ENCODE data around the gene ZNF521.

Gene ZNF521

DNA sequence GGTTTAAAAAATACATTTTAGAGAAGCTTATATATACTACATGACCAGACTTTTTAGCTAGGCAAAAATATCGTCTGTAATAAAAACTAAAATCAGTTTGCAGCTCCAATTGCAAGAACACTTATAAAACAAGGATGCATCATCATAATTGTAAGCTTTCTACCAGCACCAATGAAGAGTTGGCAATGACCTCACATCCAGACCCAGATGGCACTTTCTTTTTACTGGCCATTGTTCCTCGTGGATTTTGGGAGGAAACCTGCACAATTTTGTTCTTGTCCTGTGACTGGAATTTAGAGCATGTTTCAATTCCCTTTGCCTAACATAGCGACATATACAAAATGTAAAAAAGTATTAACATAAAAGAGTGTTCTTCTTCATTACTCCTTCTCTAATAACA lies 174.3 kb downstream of the ZNF521 start:
- no peaks in the 10 kb centered on the region for H3K36me3 ChIP-seq (ENCODE audit: control insufficient read depth, insufficient read depth, low read length)
- no peak overlapping the region for H3K27ac ChIP-seq (ENCODE audit: low read depth, low read length)
- no peak overlapping the region for H3K9ac ChIP-seq (ENCODE audit: low read length)
- H3K4me3 ChIP-seq (ENCODE audit: low read length): no peak overlapping the region
- H3K4me1 ChIP-seq (ENCODE audit: control insufficient read depth, insufficient read depth, low read length): no peaks in the 10 kb centered on the region
- no peaks in the 10 kb centered on the region for H3K27me3 ChIP-seq (ENCODE audit: control insufficient read depth, insufficient read depth, low read length)

DNA sequence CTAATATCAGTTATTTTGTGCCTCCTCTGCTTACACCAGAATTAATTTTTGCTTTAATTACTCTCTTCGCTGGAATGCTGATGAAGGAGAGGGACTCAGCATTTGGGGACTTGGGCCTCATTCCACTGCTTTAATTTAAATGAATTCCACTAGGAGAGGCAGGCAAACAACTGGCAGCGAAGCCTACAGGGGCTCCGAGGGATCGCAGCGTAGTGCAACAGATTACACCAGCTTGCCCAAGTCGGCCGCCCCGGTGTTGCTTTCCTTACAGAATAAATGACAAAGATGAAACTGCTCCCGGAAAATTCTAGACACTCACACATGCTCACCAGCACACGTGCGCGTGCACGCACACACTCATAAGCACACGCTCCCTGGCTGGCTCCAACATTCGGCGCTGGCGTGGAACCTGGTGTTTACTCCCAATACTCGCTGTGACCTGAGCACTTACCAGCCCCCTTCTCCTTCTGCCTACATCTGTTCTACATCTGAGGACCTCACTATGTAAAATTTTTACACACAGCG lies 175.4 kb downstream of the ZNF521 start:
- no peaks in the 10 kb centered on the region for H3K4me1 ChIP-seq (ENCODE audit: control insufficient read depth, insufficient read depth, low read length)
- no peaks in the 10 kb centered on the region for H3K36me3 ChIP-seq (ENCODE audit: control insufficient read depth, insufficient read depth, low read length)
- H3K27me3 ChIP-seq (ENCODE audit: control insufficient read depth, insufficient read depth, low read length): no peaks in the 10 kb centered on the region
- H3K9ac ChIP-seq (ENCODE audit: low read length): no peak overlapping the region
- no peak overlapping the region for H3K4me3 ChIP-seq (ENCODE audit: low read length)
- no peak overlapping the region for H3K27ac ChIP-seq (ENCODE audit: low read depth, low read length)

DNA sequence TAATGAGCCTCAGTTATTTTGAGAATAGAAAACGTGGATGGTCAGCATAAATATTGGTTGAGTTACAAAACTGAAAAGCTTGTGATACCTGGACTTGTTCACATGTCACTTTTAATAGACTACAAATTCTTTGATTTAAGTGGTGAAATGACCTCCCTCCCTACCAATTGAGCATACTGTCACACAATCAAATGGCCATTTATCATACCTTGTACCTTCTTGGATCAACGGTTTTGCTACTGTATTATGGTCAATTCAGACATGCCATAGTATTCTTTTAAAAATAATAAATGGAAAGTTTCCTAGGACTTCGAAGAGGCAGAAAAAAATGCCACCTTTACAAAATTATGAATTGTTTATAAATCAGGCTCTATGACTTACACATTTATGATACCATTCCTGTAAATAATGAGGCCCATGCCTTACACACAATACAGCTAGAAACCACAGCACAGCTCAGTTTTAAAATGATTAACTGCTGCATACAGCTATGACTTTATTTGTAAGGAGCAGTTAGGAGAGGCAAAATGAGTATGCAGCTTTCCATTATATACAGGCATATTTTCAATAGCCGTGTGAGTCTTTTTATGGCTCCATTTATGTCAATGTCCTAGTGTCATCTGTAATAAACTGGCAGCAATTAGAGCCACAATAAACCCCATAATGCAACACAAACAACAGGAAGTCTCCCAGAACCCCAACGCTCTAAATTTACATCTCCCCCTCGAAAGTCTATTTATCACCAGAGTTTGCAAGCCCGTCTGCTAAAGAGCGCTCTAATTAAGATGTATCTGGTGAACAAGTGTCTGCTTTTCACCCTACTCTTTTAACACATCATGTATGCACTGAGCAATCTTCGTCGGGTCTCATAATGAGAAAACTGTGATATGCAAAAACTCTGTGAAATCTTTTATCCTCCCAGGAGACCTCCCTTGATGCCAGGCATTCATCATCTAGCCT lies 176.1 kb downstream of the ZNF521 start:
- Histone ChIP-seq H3K27ac (ENCODE audit: low read depth, low read length) (no peak overlapping the region), H3K4me1 (ENCODE audit: control insufficient read depth, insufficient read depth, low read length) (no peaks in the 10 kb centered on the region), H3K9ac (ENCODE audit: low read length) (no peak overlapping the region), H3K36me3 (ENCODE audit: control insufficient read depth, insufficient read depth, low read length) (no peaks in the 10 kb centered on the region), H3K27me3 (ENCODE audit: control insufficient read depth, insufficient read depth, low read length) (no peaks in the 10 kb centered on the region), H3K4me3 (ENCODE audit: low read length) (no peak overlapping the region)

DNA sequence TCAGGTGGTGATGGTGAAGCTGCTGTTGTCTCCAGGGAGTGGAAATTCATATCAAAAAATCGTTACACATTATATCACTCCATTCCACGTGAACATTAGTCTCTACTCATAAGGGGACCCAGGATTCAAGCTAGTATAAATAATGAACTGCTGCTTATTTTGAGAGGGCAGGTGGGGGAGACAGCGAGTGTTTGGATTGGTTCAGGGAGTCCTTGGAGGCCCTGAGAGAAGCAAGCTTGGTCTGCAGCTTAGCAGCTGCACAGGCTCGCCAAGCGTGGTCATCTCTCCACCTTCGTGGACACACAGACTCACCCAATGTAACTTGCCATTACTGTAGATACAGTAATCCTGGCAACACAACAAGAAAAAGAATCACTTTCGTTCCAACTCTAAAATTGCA lies 177.6 kb downstream of the ZNF521 start:
- Histone ChIP-seq H3K36me3 (ENCODE audit: control insufficient read depth, insufficient read depth, low read length) (no peaks in the 10 kb centered on the region), H3K27ac (ENCODE audit: low read depth, low read length) (no peak overlapping the region), H3K9ac (ENCODE audit: low read length) (no peak overlapping the region)

DNA sequence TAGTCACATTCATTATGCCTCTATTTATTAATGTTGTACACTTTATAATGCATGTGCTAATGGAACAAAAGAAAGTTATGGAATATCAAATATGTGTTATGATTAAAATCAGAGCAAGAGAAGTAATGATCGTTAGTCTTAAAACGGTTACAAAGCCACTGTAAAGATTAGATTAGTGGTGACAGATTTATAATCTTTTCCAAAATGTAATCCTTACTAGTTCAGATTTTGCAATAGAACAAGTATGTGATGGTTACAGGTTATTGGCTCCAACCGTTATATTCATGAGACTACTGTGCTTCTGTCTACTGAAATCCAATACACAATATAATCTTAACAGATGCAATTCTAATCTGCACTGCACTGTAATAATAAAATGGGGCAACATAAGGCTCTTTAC lies 180.6 kb downstream of the ZNF521 start:
- no peaks in the 10 kb centered on the region for H3K36me3 ChIP-seq (ENCODE audit: control insufficient read depth, insufficient read depth, low read length)
- H3K27me3 ChIP-seq (ENCODE audit: control insufficient read depth, insufficient read depth, low read length): no peaks in the 10 kb centered on the region
- no peaks in the 10 kb centered on the region for H3K4me1 ChIP-seq (ENCODE audit: control insufficient read depth, insufficient read depth, low read length)
- no peak overlapping the region for H3K4me3 ChIP-seq (ENCODE audit: low read length)
- no peak overlapping the region for H3K9ac ChIP-seq (ENCODE audit: low read length)
- no peak overlapping the region for H3K27ac ChIP-seq (ENCODE audit: low read depth, low read length)

More for the DNA sequence above, 177.6 kb downstream of the ZNF521 start:
- Histone ChIP-seq H3K4me1 (ENCODE audit: control insufficient read depth, insufficient read depth, low read length) (no peaks in the 10 kb centered on the region), H3K27me3 (ENCODE audit: control insufficient read depth, insufficient read depth, low read length) (no peaks in the 10 kb centered on the region), H3K4me3 (ENCODE audit: low read length) (no peak overlapping the region)

DNA sequence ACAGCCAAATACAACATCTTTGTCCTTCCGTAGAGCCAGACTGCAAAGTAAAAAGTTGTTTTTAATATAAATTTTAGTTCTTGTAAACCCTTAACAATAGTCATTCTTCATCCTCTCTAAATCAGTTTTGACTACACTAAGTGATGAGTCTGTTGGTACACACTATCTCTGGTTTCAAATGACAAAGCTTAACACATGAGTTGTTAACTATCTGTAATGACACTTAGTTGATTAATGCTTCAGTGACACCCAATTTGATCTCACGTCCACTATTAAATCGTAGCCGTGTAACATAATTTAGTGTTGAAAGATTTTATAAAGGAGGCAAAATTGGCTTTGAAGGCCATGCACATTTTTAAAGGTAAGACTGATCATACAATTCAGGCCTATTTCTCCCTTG lies 181.6 kb downstream of the ZNF521 start:
- Histone ChIP-seq H3K9ac (ENCODE audit: low read length) (no peak overlapping the region), H3K4me3 (ENCODE audit: low read length) (no peak overlapping the region), H3K27me3 (ENCODE audit: control insufficient read depth, insufficient read depth, low read length) (no peaks in the 10 kb centered on the region), H3K27ac (ENCODE audit: low read depth, low read length) (no peak overlapping the region), H3K4me1 (ENCODE audit: control insufficient read depth, insufficient read depth, low read length) (no peaks in the 10 kb centered on the region), H3K36me3 (ENCODE audit: control insufficient read depth, insufficient read depth, low read length) (no peaks in the 10 kb centered on the region)

DNA sequence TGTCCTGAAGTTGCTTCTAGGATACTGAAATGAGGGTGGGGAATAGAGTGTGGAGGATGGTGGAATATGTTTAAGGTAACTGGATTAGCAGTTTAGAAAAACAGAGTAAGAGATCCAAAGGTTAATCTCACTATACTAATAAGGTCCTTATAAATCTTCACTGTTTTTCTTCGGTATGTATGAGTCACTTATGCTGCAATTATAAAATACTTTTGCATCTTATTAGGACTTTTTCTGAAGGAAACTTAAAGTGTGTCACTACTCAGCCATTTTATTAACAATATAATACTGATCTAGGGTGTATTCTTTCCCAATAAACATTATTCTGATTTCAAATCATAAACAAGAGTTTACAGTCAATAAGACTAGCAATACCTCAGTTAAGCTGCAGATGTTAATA lies 182.3 kb downstream of the ZNF521 start:
- Histone ChIP-seq H3K27me3 (ENCODE audit: control insufficient read depth, insufficient read depth, low read length) (no peaks in the 10 kb centered on the region), H3K36me3 (ENCODE audit: control insufficient read depth, insufficient read depth, low read length) (no peaks in the 10 kb centered on the region), H3K9ac (ENCODE audit: low read length) (no peak overlapping the region), H3K27ac (ENCODE audit: low read depth, low read length) (no peak overlapping the region), H3K4me1 (ENCODE audit: control insufficient read depth, insufficient read depth, low read length) (no peaks in the 10 kb centered on the region), H3K4me3 (ENCODE audit: low read length) (no peak overlapping the region)

DNA sequence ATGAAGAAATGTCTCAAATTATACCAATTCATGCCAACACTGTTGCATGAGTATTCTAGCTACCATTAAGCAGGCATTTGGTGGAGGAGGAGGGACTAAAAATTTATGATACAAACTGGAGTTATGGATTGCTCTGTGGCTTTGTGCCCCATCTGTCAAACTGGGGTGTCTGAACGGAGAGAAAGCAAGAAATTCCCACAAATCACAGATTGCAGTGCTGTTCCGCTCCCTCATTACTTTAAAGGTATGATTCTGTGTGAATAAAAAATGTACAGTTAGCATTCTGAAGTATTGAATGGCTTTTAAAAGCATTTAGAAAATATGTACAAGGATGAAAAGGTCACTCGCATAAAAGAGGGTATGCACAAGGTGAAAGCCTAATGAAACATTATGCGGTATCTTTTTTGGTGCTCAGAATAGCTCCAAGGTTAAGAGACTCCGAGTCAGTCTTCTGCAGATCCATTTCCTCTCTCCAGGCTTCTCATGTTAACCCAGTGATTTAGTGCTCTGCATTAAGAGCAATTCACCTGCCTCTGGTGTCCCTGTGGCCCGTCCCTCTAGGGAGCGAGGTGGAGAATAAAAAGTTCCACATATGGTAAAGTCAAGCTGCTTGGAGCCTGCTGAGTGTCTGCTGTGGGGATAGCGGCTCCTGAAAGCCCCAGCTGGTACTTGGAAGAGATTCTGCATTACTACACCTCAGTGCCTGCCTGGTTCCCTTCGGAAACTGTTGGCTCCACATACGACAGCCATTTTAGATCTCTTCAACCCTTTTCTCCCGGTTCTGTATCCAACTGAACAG lies 184.2 kb downstream of the ZNF521 start:
- H3K27ac ChIP-seq (ENCODE audit: low read depth, low read length): no peak overlapping the region

DNA sequence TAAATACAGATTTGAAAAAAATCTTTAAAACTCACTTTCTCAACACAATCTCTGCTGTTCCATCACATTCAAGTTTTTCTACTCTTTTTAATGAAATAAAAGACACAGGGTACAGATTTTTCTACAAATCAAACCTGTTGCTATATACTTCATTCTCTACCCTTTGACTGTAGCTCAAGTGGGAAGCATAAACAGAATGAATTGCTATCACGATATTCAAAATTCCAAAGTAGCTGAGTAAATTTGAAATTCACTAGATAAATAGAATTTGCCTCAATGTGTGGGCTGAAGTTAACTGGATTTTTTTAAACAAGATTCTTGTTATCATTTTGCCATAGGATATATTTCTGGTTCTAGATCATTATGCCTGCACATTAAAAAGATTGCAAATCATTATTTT lies 185.9 kb downstream of the ZNF521 start:
- Histone ChIP-seq H3K4me3 (ENCODE audit: low read length) (no peak overlapping the region), H3K9ac (ENCODE audit: low read length) (no peak overlapping the region), H3K27ac (ENCODE audit: low read depth, low read length) (no peak overlapping the region), H3K36me3 (ENCODE audit: control insufficient read depth, insufficient read depth, low read length) (no peaks in the 10 kb centered on the region), H3K4me1 (ENCODE audit: control insufficient read depth, insufficient read depth, low read length) (no peaks in the 10 kb centered on the region), H3K27me3 (ENCODE audit: control insufficient read depth, insufficient read depth, low read length) (no peaks in the 10 kb centered on the region)

More for the DNA sequence above, 184.2 kb downstream of the ZNF521 start:
- Histone ChIP-seq H3K4me1 (ENCODE audit: control insufficient read depth, insufficient read depth, low read length) (no peaks in the 10 kb centered on the region), H3K27me3 (ENCODE audit: control insufficient read depth, insufficient read depth, low read length) (no peaks in the 10 kb centered on the region), H3K9ac (ENCODE audit: low read length) (no peak overlapping the region), H3K36me3 (ENCODE audit: control insufficient read depth, insufficient read depth, low read length) (no peaks in the 10 kb centered on the region), H3K4me3 (ENCODE audit: low read length) (no peak overlapping the region)

DNA sequence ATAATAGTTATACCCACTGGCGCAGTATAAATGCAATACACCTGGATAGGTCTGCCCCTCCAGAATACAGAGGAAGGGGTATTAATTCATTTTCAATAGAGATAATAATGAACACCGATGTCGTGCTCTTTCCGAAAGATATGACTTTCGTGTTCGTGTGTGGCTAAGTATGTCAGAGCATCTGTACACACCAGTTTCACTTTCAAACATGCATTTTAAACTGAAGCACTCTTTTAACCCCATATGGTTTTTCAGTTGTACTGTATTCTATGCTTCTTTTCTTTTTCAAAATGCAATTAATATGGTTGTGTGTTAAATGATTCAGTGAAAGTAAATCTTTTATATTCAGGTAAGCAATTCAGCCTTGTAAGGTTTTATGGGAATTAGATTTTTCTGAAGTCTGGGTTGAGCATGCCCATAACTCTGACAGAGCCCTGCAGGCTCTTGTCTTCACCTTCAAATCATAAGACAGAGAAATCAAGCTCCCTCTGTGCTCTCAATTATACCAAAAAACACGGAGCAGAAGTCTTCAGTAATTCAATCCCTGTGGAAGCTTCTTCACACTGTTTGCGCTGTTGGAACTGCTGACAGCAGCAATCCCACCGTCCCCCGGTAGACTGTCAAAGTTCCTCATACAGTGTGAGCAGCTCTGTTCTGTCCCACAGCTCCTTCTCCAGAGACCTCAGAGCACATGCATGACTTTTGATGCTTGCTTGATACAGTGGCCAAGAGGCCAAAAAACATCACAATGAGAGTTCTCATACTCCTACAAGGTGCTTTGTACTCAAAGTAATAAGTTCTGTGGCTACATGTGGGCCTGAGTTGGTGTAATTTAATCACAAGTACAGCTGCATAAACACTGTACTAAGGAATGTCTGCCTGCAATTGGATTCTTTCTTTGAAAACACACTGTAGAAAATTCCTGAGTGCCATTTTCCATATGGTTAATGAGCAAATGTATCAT lies 186.8 kb downstream of the ZNF521 start:
- no peak overlapping the region for H3K27ac ChIP-seq (ENCODE audit: low read depth, low read length)
- H3K9ac ChIP-seq (ENCODE audit: low read length): no peak overlapping the region
- H3K27me3 ChIP-seq (ENCODE audit: control insufficient read depth, insufficient read depth, low read length): no peaks in the 10 kb centered on the region
- no peaks in the 10 kb centered on the region for H3K4me1 ChIP-seq (ENCODE audit: control insufficient read depth, insufficient read depth, low read length)
- no peaks in the 10 kb centered on the region for H3K36me3 ChIP-seq (ENCODE audit: control insufficient read depth, insufficient read depth, low read length)
- H3K4me3 ChIP-seq (ENCODE audit: low read length): peak overlapping the region; percentile 45

DNA sequence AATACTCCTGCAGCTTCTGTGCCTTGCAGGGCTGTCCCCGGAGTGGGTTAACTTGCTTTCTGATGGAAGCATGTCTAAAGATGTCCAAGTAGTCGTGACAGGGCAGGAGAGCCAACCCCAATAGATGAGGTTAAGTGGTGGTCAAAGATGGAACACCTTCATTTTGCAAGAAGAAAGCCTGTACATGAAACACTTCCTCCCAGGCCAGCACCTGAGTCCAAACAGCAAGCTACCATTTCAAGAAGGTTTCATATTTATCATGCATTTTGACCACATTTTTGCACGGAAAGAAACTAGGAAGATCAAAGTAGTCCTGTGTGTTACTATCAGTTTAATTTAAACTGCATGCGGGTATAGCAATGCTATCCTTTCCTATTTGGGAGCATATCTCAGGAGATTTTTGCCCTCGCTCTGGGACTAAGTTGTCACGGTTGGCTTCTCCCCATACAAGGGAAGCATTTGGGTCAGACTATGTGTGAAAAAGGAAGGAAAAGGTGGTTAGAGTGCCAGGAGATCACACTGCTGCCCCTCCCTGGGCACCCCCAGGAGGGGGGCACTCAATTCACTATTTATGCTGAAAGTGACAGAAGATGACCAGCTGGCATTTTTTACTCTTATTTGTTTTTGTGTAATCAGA lies 187.6 kb downstream of the ZNF521 start:
- Histone ChIP-seq H3K27ac (ENCODE audit: low read depth, low read length) (no peak overlapping the region), H3K36me3 (ENCODE audit: control insufficient read depth, insufficient read depth, low read length) (no peaks in the 10 kb centered on the region), H3K4me1 (ENCODE audit: control insufficient read depth, insufficient read depth, low read length) (no peaks in the 10 kb centered on the region), H3K27me3 (ENCODE audit: control insufficient read depth, insufficient read depth, low read length) (no peaks in the 10 kb centered on the region), H3K9ac (ENCODE audit: low read length) (no peak overlapping the region), H3K4me3 (ENCODE audit: low read length) (peak overlapping the region; percentile 45)
